HG02885 (cell line): ENCODE measurements around the gene ZNF76.
A peak's percentile ranks its signal among the peaks of the same experiment; 100 is the strongest.

Experiments
- ATAC-seq: cut with Tn5 transposase; IDR thresholded peaks from one replicate; pipeline ENCODE4 v1.9.1; 2021; ENCODE audit warnings: mild to moderate bottlenecking; ENCODE audit not compliant: unreplicated experiment, poor library complexity

Gene ZNF76

GRCh38 chr6:35234901-35235300 lies 24.6 kb upstream of the ZNF76 start:
- no peak for ATAC-seq

DNA sequence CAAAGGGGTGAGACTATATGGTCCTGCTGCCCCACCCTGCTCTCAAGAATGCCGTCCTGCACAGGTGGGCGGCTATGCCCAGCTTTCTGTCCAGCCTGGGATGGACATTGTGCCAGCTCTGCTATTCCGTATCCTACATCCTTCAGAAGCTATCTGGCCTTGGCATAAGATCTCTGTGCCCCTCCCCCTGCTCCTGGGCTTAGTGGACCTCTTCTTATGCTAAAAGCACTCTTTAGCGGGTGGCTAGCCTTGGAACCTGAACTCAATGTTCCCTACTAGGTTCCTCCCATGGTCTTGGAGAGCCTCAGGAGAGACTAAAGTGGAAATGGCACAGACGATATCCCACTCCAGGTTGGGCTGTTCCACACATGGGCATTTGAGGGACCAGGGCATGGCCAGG lies 23.3 kb upstream of the ZNF76 start:
- no peak for ATAC-seq

DNA sequence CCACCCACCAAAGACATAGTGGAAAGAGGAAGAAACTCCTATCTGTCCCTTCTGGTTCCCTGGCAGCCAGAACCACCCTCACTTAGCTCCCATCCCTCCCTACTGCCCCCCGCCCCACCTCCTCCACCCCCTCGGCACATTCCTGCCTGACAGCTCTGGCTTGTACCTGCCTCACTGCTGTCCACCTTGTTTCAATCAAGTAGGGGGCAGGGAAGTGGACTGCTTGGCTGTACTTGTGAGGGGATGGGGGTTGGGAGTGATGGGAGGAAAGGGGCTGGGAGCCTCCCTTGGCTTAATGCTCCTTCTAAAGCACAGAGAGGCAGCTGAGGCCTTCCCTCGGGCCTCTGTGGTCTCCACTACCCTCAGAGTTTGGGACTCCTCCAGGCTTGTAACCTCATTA lies 22.1 kb upstream of the ZNF76 start:
- ATAC-seq, result no peak

DNA sequence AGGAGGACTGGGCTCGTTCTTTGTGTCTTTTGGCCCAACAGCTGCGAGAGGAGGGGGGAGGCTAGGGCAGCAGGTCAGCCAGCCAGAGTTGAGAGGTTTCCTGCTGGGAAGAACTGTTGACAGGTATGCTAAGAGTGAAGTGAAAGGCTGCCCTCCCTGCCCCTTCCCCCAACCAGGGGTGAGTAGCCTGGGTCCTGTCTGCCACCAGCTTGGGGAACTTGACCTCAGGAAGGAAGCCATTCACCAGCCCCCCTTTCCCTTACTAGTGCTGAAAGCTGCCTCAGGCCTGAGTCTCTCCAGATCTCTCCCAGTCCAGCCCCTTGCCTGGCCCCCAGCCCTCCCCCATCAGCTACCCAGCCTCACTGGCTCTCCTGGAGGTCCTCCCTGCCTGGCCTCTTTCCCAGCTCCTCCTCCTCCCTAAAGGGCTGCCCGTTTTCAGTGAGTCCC lies 20.7 kb upstream of the ZNF76 start:
- ATAC-seq, result no peak

GRCh38 chr6:35239581-35239980 lies 20.0 kb upstream of the ZNF76 start:
- no peak for ATAC-seq

GRCh38 chr6:35240838-35241801 lies 18.4 kb upstream of the ZNF76 start:
- ATAC-seq, result no peak

GRCh38 chr6:35242486-35242885 lies 17.0 kb upstream of the ZNF76 start:
- no peak for ATAC-seq

GRCh38 chr6:35242906-35243305 lies 16.6 kb upstream of the ZNF76 start:
- ATAC-seq, result no peak

GRCh38 chr6:35243386-35243958 lies 16.1 kb upstream of the ZNF76 start:
- no peak for ATAC-seq

DNA sequence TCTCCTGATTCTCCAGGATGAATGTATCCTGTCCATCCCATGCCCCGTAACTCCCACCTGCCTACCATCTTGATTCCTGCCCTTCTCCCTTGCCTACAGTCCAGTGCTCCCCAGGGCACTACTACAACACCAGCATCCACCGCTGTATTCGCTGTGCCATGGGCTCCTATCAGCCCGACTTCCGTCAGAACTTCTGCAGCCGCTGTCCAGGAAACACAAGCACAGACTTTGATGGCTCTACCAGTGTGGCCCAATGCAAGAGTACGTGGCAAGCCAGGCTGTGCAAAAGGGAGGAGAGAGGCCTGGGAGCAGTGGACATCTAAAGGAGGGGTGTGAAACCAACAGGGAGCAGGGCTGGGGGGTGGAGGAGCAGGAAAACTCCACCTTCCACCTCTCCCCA lies 15.0 kb upstream of the ZNF76 start:
- ATAC-seq, result no peak

- ATAC-seq, result no peak
Observed at GRCh38 chr6:35247642-35248231, 11.8 kb upstream of the ZNF76 start.

- no peak for ATAC-seq
Observed at GRCh38 chr6:35248300-35248699, 11.2 kb upstream of the ZNF76 start.

GRCh38 chr6:35248965-35249364 lies 10.6 kb upstream of the ZNF76 start:
- ATAC-seq, result no peak

DNA sequence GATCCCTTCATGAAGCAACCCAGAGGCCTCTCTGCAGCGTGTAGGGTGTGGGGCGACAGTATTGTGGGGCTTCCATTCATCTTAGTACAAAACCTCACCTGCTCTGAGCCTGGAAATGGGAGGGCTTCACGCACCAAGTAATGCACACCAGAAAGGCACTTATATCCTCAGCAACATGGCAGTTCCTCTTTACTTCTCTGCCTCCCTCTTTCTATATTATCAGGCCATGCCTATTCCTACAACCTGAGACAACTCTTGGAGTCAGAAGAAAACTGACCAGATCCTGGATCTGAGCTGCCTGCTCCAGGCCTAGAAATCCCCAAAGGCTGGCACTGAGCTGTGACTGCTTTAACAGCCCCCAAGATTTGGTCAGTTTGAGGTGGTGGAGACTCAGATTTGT lies 7.6 kb upstream of the ZNF76 start:
- ATAC-seq, result no peak

GRCh38 chr6:35253249-35253648 lies 6.3 kb upstream of the ZNF76 start:
- ATAC-seq, result no peak

DNA sequence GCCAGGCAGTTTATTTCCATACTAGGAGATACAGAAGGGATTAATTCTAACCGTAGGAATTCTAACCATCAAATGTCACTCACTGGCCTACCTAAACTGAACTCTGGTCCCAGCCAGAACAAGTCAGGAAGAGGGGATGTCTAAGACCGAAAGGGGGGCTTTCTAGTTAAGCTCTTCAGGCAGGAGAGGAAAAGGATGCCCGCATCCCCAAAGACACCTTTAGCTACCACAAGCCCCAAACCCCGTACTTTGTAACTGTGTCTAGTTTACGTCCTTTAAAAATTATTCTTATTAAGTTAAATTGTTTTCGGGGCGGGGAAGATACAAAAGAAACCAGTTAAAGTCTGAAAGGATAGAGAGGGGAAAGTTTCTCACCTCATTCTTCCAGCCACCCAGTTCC lies 1.2 kb upstream of the ZNF76 start:
- ATAC-seq, result no peak

DNA sequence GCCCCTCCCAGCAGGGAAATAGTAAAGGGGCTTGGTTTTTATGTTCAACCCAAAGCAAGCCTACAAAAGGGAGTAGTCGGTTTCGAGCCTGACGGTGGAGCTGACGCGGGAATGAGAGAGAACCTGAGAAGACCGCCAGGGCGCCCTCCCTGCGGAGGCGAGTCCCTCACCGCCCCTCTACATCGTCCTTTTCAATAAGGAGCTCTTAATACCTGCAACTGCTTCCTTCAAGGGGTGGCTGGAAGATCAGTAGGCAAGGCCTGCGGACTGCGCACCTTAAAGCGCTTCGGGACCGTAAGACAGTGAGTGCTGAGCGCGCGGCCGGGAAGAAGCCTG lies 709 bp upstream of the ZNF76 start:
- peak; percentile 3 for ATAC-seq

DNA sequence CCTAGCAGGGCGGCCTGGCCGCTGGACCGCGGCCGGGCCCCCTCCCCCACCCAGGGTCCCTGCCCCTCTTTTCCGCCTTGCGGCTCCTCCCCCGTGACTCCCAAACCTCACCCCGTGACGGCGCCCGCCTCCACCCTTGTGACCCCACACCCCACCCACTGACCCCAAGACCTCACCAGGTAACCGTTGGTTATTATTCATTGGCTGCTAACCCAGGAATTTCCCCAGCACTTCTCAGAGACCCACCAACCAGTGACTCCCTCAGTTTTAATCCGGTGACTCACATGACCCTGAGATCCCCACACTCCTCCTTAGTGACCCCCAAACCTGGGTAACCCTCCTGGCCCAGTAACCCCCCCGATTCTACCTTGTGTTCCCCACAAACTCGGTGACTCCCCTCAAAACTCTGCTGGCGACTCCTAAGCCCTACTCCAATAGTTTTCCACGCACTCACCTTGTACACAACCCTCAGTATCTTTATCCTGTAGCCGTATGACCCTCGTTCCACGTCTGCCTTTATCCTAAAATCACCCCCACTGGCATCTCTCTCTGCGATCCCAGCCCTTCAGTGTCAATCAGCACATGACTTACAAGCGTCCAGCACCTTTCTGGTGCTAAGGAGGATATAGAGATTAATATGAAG lies 534 bp downstream of the ZNF76 start:
- ATAC-seq, result peak; percentile 38

DNA sequence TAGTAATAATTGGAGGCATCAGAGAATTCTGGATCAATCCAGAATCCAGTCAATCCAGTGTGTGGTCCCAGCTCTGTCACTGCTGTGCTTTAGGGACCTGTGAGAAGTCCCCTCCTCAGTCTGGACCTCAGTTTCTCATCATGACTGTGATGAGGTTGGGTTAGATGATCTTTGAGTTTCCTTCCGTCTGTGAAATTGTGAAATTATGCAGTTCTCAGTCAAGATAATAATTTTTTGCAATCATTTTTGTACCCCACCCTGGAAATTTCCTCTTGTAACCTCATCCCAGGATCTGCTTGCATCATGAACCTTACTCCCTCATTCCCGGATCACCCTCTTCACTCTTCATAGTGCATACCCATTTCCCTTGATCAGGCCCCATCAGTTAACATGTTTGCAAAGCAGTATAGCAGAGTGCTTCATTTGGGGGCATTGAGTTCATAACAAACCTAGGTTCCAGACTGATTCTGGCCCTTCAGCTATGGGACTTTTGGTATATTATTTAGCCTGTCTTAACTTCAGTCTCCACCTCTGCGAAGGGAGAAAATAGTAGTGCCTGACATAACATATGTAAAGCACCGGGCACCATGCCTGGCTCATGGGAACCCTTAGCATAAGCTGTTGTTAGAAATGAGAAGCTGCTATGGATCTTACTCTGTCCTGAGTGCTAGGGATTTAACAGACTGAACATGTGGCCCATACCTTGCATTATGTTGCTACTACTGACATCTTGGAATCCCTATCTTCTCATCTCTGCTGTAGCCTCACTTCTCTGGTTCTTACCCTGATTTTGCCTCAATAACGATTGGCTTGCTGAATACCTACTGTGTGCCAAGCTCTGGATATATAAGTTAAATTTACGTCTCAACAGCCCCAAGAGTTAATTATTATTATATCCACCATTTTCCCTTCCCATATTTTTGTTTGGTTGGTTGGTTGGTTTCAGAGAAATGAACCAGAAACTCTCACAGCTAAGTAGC lies 1.3 kb downstream of the ZNF76 start:
- ATAC-seq, result no peak

DNA sequence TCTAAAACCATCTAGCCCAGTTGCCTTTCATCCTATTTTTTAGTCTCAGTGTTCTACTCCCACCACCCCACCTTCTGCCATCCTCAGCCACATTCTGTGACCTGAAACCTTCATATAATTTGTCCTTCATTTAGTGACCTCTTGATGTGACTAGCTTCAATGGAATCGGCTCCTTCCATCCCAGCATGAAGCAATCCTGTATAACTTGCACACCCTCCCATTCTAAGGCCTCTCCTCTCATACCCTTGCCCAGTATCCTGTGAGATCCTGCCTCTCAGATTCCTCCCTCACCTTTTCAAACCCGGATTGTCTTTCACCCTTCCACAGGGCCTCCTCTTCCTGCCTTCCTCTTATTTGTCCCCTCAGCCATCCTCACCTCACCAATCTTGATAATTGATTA lies 3.1 kb downstream of the ZNF76 start:
- no peak for ATAC-seq
